Esophagus mucosa (tissue), 1 donor: ENCODE data around the gene TPSAB1. TPM values are rescaled to one million over a fixed set of nuclear protein-coding genes. Genes with fewer than 3 reads are reported as not detected.
A peak's percentile ranks its signal among the peaks of the same experiment; 100 is the strongest.

Experiments used
- ATAC-seq: fragments of 200-7000 bp; cut with Tn5 transposase; one replicate; pipeline ENCODE4 v1.9.1; 2020
- total RNA-seq: library from RNA; stranded (reverse); gene quantifications from one replicate; pipeline ENCODE4 v1.2.4, GENCODE V29; 2023
- donor health status: DM: yes; HTN: yes; CAD: no.

Gene TPSAB1
- total RNA-seq, 1 donor from 2014 or later = 4.6 TPM

- ATAC-seq = no peak
Measured at GRCh38 chr16:1287982-1288670, 47.6 kb downstream of the TPSAB1 start.

- ATAC-seq = peak; percentile 3
Measured at GRCh38 chr16:1288813-1289476, 48.4 kb downstream of the TPSAB1 start.

- no peak for ATAC-seq
Measured at GRCh38 chr16:1289477-1289866, 49.0 kb downstream of the TPSAB1 start.

- no peak for ATAC-seq
Measured at GRCh38 chr16:1290063-1290501, 49.6 kb downstream of the TPSAB1 start.

GRCh38 chr16:1290860-1291575 lies 50.5 kb downstream of the TPSAB1 start:
- ATAC-seq = no peak

GRCh38 chr16:1291576-1291974 lies 51.1 kb downstream of the TPSAB1 start:
- no peak for ATAC-seq

Other genes starting within 250 kb of the TPSAB1 start
- not detected for gene SSTR5, start 168.0 kb upstream of the TPSAB1 start, total RNA-seq
- not detected for gene C1QTNF8, start 144.5 kb upstream of the TPSAB1 start, total RNA-seq
- 1.1 TPM for gene CACNA1H, start 87.6 kb upstream of the TPSAB1 start, total RNA-seq
- 0.24 TPM for gene TPSG1, start 15.4 kb upstream of the TPSAB1 start, total RNA-seq
- gene TPSB2, start 10.5 kb upstream of the TPSAB1 start, total RNA-seq = 4.5 TPM
- not detected for gene TPSD1, start 15.4 kb downstream of the TPSAB1 start, total RNA-seq
- 93.1 TPM for gene UBE2I, start 68.9 kb downstream of the TPSAB1 start, total RNA-seq
- gene BAIAP3, start 92.9 kb downstream of the TPSAB1 start, total RNA-seq = 2.0 TPM
- gene TSR3, start 111.2 kb downstream of the TPSAB1 start, total RNA-seq = 42.6 TPM
- gene GNPTG, start 111.2 kb downstream of the TPSAB1 start, total RNA-seq = 25.7 TPM
- 5.3 TPM for gene UNKL, start 174.0 kb downstream of the TPSAB1 start, total RNA-seq
- 13.7 TPM for gene UQCC4, start 180.0 kb downstream of the TPSAB1 start, total RNA-seq
- not detected for gene PERCC1, start 190.4 kb downstream of the TPSAB1 start, total RNA-seq
- 0.12 TPM for gene CCDC154, start 203.9 kb downstream of the TPSAB1 start, total RNA-seq
- gene CLCN7, start 234.3 kb downstream of the TPSAB1 start, total RNA-seq = 18.6 TPM
- gene PTX4, start 248.2 kb downstream of the TPSAB1 start, total RNA-seq = not detected